OCI-LY7 (cell line): ENCODE data around the gene LZIC. TPM values are rescaled to one million over a fixed set of nuclear protein-coding genes. Genes with fewer than 3 reads are reported as not detected.

Source experiments
- BruUV-seq: library from RNA; stranded (reverse); fragments of 400-500 nt; replicated peaks from 2 replicates; lab custom pipeline; 2021; lab: Mats Ljungman, UMichigan
- CTCF ChIA-PET: fragments of 300-600 bp; sonication (Branson Sonifier 250); formaldehyde crosslinking; loops from one replicate; lab custom pipeline; 2022; ENCODE audit warnings: antibody characterized with exemption; ENCODE audit not compliant: unreplicated experiment; lab: Charles Lee
- POLR2A ChIA-PET: fragments of 300-600 bp; sonication (Branson Sonifier 250); formaldehyde crosslinking; loops from one replicate; lab custom pipeline; 2022; ENCODE audit warnings: antibody characterized with exemption; lab: Charles Lee
- DNase-seq: peaks from one replicate; pipeline ENCODE4 v3.0.0-alpha.2; 2015; ENCODE audit warnings: low spot score
- H2AFZ ChIP-seq: fragments of 200-600 bp; sonication (generic), shearing (Covaris generic); 2 replicates; pipeline ENCODE4 v1.6.1; 2014; ENCODE audit warnings: mild to moderate bottlenecking, antibody characterized with exemption, low read length, moderate library complexity
- H3K27ac ChIP-seq: fragments of 200-600 bp; sonication (generic); 2 replicates; pipeline ENCODE4 v1.5.1; 2014; ENCODE audit warnings: mixed run types, low read depth, mild to moderate bottlenecking, moderate library complexity, low read length, inconsistent platforms; ENCODE audit not compliant: poor library complexity, severe bottlenecking
- H3K36me3 ChIP-seq: fragments of 200-600 bp; sonication (generic); 2 replicates; pipeline ENCODE4 v1.6.1; 2014; ENCODE audit warnings: mild to moderate bottlenecking, antibody characterized with exemption, low read length, moderate library complexity, mixed read lengths; ENCODE audit not compliant: insufficient read depth
- H3K4me1 ChIP-seq: fragments of 200-600 bp; sonication (generic); 2 replicates; pipeline ENCODE4 v1.5.1; 2014; ENCODE audit warnings: mild to moderate bottlenecking, low read length; ENCODE audit not compliant: insufficient read depth, poor library complexity, severe bottlenecking
- H3K4me2 ChIP-seq: fragments of 200-600 bp; sonication (generic); 2 replicates; pipeline ENCODE4 v1.6.1; 2014; ENCODE audit warnings: mild to moderate bottlenecking, low read length
- H3K4me3 ChIP-seq: fragments of 200-600 bp; sonication (generic); 2 replicates; pipeline ENCODE4 v1.5.1; 2014; ENCODE audit warnings: mild to moderate bottlenecking, low read depth, low read length; ENCODE audit not compliant: poor library complexity, severe bottlenecking
- H3K79me2 ChIP-seq: fragments of 200-600 bp; sonication (generic); 2 replicates; pipeline ENCODE4 v1.6.1; 2016; ENCODE audit warnings: low read depth, mild to moderate bottlenecking, low read length, moderate library complexity, mixed read lengths; ENCODE audit not compliant: insufficient read depth
- H3K9me2 ChIP-seq: fragments of 200-600 bp; sonication (generic); 2 replicates; pipeline ENCODE4 v1.6.1; 2016; ENCODE audit warnings: mild to moderate bottlenecking, low read length, mixed read lengths; ENCODE audit not compliant: insufficient read depth
- H3K9me3 ChIP-seq: fragments of 200-600 bp; sonication (generic); 2 replicates; pipeline ENCODE4 v1.6.1; 2014; ENCODE audit warnings: mild to moderate bottlenecking, mixed run types, low read length, mixed read lengths
- H4K20me1 ChIP-seq: fragments of 200-600 bp; sonication (generic); 2 replicates; pipeline ENCODE4 v1.6.1; 2014; ENCODE audit warnings: mild to moderate bottlenecking, antibody characterized with exemption, low read length, moderate library complexity, mixed read lengths; ENCODE audit not compliant: insufficient read depth
- EZH2phosphoT487 ChIP-seq: fragments of 200-600 bp; sonication (generic); IDR thresholded peaks from 2 replicates; pipeline ENCODE4 v1.6.1; 2018; ENCODE audit warnings: low read depth, borderline replicate concordance, mild to moderate bottlenecking, mixed run types, antibody characterized with exemption, low read length, moderate library complexity, mixed read lengths
- intact Hi-C: fragments of 100-400 bp; cut with micrococcal nuclease; formaldehyde crosslinking; loops from one replicate; pipeline ENCODE4 v1.10.0; 2022; ENCODE audit not compliant: unreplicated experiment
- total RNA-seq, 2 experiments: library from RNA; depleted of rRNA in 1 of 2; stranded (reverse); fragments of >200 nt in 1 of 2; shearing (Covaris generic) in 1 of 2; gene quantifications; 2 replicates each; pipeline ENCODE4 v1.2.3, GENCODE V29; 2014 to 2022
- TF ChIP-seq, protein P1 (sequence below): fragments of 200-600 bp; sonication (generic); conservative IDR thresholded peaks from 2 replicates; pipeline ENCODE4 v1.5.1; 2014; ENCODE audit warnings: mild to moderate bottlenecking, antibody characterized with exemption, low read length, moderate library complexity, mixed read lengths

LZIC gene
- total RNA-seq, 2 experiments from 2014 or later = 19.1 to 31.4 TPM

DNA sequence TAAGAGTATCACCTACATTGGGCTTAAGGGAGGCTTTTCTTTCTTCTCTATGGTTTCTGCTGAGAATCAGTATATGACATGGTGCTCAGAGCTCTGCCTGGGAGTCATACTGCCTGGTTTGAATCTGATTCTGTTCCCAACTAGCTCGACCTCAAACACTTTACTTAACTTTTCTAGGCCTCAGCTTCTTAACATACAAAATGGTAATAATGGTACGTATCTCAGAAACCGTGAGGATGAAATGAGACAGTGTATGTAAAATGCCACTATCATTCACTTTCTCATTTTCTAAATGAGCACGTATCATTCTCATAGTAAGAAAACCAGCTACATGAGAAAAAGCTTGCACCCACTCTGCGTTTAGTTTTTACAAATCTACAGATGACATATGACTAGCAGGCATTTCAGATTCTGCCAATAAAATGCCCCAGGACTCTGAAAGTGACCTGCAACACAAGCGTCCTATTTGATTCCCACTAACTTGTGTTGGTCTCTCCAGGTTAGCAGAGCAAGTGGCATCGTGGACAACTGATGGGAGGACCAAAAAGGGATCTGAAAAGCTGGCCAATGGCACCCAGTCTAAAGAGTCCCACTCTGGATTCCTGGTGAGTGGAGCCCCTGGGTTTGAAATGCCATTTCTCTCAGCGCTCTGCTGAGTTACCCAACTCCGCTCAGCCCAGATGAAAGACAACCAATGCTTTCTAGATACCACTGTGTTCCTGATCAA, 39.2 kb downstream of the LZIC start:
- no peak overlapping the region for H3K4me3 ChIP-seq
- no peak overlapping the region for H3K27ac ChIP-seq
- intact Hi-C loops = no loop called here
- H2AFZ ChIP-seq = no peak overlapping the region
- TF ChIP-seq, protein P1, sequence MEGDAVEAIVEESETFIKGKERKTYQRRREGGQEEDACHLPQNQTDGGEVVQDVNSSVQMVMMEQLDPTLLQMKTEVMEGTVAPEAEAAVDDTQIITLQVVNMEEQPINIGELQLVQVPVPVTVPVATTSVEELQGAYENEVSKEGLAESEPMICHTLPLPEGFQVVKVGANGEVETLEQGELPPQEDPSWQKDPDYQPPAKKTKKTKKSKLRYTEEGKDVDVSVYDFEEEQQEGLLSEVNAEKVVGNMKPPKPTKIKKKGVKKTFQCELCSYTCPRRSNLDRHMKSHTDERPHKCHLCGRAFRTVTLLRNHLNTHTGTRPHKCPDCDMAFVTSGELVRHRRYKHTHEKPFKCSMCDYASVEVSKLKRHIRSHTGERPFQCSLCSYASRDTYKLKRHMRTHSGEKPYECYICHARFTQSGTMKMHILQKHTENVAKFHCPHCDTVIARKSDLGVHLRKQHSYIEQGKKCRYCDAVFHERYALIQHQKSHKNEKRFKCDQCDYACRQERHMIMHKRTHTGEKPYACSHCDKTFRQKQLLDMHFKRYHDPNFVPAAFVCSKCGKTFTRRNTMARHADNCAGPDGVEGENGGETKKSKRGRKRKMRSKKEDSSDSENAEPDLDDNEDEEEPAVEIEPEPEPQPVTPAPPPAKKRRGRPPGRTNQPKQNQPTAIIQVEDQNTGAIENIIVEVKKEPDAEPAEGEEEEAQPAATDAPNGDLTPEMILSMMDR = no peak
- no peak for TF ChIP-seq EZH2phosphoT487
- no peak for DNase-seq
- no peak overlapping the region for H3K4me2 ChIP-seq
- H3K9me3 ChIP-seq = no peaks in the 10 kb centered on the region
- CTCF ChIA-PET = no interaction called here
- no peaks in the 10 kb centered on the region for H3K79me2 ChIP-seq
- BruUV-seq = no TSS peak
- H3K36me3 ChIP-seq = no peaks in the 10 kb centered on the region
- H3K9me2 ChIP-seq = no peaks in the 10 kb centered on the region
- H3K4me1 ChIP-seq = peaks cover 11% of the 10 kb centered on the region
- POLR2A ChIA-PET = interaction anchor here (0.5 to 1.6 kb wide), 4 partner anchors 14 to 47 kb away, joined by 3 to 4 read pairs (median 3); no protein-coding TSS in a partner anchor
- H4K20me1 ChIP-seq = no peaks in the 10 kb centered on the region

DNA sequence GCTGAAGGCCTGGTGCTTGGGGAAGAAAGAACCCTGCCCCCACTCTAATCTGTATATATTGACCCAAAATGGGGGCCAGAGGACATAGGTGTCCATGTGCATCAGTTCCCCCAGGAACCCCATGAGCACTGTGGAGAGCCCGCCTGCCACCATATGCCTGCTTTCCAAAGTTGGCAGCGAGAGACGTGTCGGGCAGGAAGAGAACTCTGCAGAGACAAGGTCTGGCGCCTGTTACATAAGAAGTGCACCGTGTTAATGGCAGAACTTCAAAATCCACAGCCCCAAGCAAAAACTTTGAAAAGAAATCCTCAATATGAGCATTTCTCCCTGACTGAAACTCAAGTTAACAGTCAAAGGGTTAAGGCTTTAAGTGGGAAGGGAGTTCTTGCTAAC, 41.1 kb downstream of the LZIC start:
- Histone ChIP-seq H2AFZ (no peak overlapping the region), H3K4me3 (no peak overlapping the region), H3K9me3 (no peaks in the 10 kb centered on the region), H3K9me2 (no peaks in the 10 kb centered on the region), H3K4me1 (peaks cover 7% of the 10 kb centered on the region), H4K20me1 (no peaks in the 10 kb centered on the region), H3K4me2 (no peak overlapping the region), H3K27ac (no peak overlapping the region), H3K36me3 (no peaks in the 10 kb centered on the region), H3K79me2 (no peaks in the 10 kb centered on the region)
- BruUV-seq = no TSS peak
- intact Hi-C loops = no loop called here
- ChIA-PET CTCF (no interaction called here), POLR2A (interaction anchor here (1.1 kb wide), 1 partner anchor 8 kb away, joined by 3 read pairs; the partner anchor contains the start of gene CTNNBIP1)
- no peak for DNase-seq
- TF ChIP-seq EZH2phosphoT487 = no peak
- TF ChIP-seq, protein P1 = no peak
